ENCODE data around the gene UGT1A5. TPM values are rescaled to one million over a fixed set of nuclear protein-coding genes. Genes with fewer than 3 reads are reported as not detected.
A peak's percentile ranks its signal among the peaks of the same experiment; 100 is the strongest.

UGT1A5 gene
- total RNA-seq, 1 experiment from 2014 or later = not detected

- Histone ChIP-seq H3K9me2 (ENCODE audit: insufficient read depth) (no peaks in the 10 kb centered on the region), H4K20me1 (ENCODE audit: insufficient read depth) (no peaks in the 10 kb centered on the region), H3K4me3 (replicated peaks in 1 of 2; ENCODE audit: low read depth in 1 of 2, low read length in 2 of 2) (no peak overlapping the region), H3K4me1 (ENCODE audit: control insufficient read depth in 1 of 2, insufficient read depth in 2 of 2, low read length in 2 of 2) (peaks cover 5 to 9% of the 10 kb centered on the region in 2 experiments; a peak in 3 of 4 replicates), H3K27me3 (ENCODE audit: insufficient read depth, low read length) (no peaks in the 10 kb centered on the region; the same call in 1 of the 2 replicates), H3K27ac (ENCODE audit: low read depth, low read length) (no peak overlapping the region), H3K79me2 (ENCODE audit: insufficient read depth, low read length) (no peaks in the 10 kb centered on the region), H3K9me3 (ENCODE audit: control insufficient read depth in 1 of 2, insufficient read depth in 1 of 2, low read depth in 1 of 2, low read length in 2 of 2) (no peaks in the 10 kb centered on the region), H3K36me3 (ENCODE audit: control insufficient read depth in 1 of 2, insufficient read depth in 2 of 2, low read length in 2 of 2) (no peaks in the 10 kb centered on the region), H3K4me2 (ENCODE audit: low read length) (no peak overlapping the region), H2AFZ (ENCODE audit: low read depth, low read length, poor library complexity, severe bottlenecking) (no peak overlapping the region), H3K9ac (ENCODE audit: low read length) (no peak overlapping the region)
- TF ChIP-seq, protein P1, sequence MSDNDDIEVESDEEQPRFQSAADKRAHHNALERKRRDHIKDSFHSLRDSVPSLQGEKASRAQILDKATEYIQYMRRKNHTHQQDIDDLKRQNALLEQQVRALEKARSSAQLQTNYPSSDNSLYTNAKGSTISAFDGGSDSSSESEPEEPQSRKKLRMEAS (IDR thresholded peaks at IDR 0.05) = no peak
- TF ChIP-seq FOSL1 (IDR thresholded peaks at IDR 0.05; ENCODE audit: low read depth) = no peak
- ChIA-PET POLR2A (no interaction called here), CTCF (no interaction called here), RAD21 (ENCODE audit: low non-redundant PET in 1 of 2, low total read pairs in 2 of 2, uncharacterized antibody in 2 of 2, unreplicated experiment in 2 of 2) (no interaction called here)
- intact Hi-C loops (cut with micrococcal nuclease) = no loop called here
- DNase-seq (ENCODE audit: low read depth, low spot score) (no peak), ATAC-seq (no peak)
- no TSS peak for BruUV-seq (replicated peaks)
Observed at GRCh38 chr2:233803994-233804393, 91.3 kb downstream of the UGT1A5 start.

DNA sequence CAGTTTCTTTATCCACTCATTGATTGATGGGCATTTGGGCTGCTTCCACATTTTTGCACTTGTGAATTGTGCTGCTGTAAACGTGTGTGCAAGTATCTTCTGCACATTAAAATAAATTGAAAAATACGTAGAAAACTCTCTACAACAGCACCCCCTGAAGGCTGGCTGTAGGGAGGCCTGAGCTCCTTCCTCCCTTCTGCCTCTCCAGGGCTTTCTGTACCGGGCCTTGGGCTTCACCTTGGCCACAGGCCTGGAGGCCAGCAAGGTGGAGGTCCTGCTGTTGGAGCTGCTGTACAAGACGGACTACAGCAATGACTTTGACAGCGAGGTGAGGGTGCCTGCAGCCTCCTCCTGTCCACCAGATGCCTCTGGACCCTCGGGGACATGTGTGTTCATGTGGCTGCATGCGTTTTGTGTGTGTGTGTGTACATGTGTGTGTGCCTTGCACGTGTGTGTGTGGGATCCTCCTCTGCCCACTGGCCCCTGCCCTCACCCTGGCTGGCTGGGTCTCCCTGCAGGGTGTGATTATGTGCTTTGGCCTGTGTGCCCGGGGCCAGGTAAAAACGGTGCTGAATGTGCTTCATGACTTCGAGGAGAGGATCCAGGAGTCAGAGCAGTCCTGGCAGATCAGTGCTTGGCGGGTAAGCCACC lies 94.6 kb downstream of the UGT1A5 start:
- ChIA-PET POLR2A (interaction anchor here (0.6 kb wide), 1 partner anchor 19 kb away, joined by 3 read pairs; no protein-coding TSS in a partner anchor), RAD21 (ENCODE audit: low non-redundant PET in 1 of 2, low total read pairs in 2 of 2, uncharacterized antibody in 2 of 2, unreplicated experiment in 2 of 2) (no interaction called here), CTCF (no interaction called here)
- Histone ChIP-seq H3K79me2 (ENCODE audit: insufficient read depth, low read length) (no peaks in the 10 kb centered on the region), H4K20me1 (ENCODE audit: insufficient read depth) (no peaks in the 10 kb centered on the region), H3K4me3 (replicated peaks in 1 of 2; ENCODE audit: low read depth in 1 of 2, low read length in 2 of 2) (no peak overlapping the region), H3K36me3 (ENCODE audit: control insufficient read depth in 1 of 2, insufficient read depth in 2 of 2, low read length in 2 of 2) (no peaks in the 10 kb centered on the region), H2AFZ (ENCODE audit: low read depth, low read length, poor library complexity, severe bottlenecking) (no peak overlapping the region), H3K4me1 (ENCODE audit: control insufficient read depth in 1 of 2, insufficient read depth in 2 of 2, low read length in 2 of 2) (no peaks in the 10 kb centered on the region), H3K27me3 (ENCODE audit: insufficient read depth, low read length) (no peaks in the 10 kb centered on the region; the same call in 1 of the 2 replicates), H3K9me3 (ENCODE audit: control insufficient read depth in 1 of 2, insufficient read depth in 1 of 2, low read depth in 1 of 2, low read length in 2 of 2) (no peaks in the 10 kb centered on the region), H3K9ac (ENCODE audit: low read length) (no peak overlapping the region), H3K4me2 (ENCODE audit: low read length) (no peak overlapping the region), H3K9me2 (ENCODE audit: insufficient read depth) (no peaks in the 10 kb centered on the region), H3K27ac (ENCODE audit: low read depth, low read length) (no peak overlapping the region)
- BruUV-seq (replicated peaks) = no TSS peak
- intact Hi-C loops (cut with micrococcal nuclease) = no loop called here
- peak; percentile 73 for ATAC-seq
- DNase-seq (ENCODE audit: low read depth, low spot score) = no peak
- TF ChIP-seq FOSL1 (IDR thresholded peaks at IDR 0.05; ENCODE audit: low read depth) = no peak
- TF ChIP-seq RAD21 (IDR thresholded peaks at IDR 0.05; ENCODE audit: low read depth) = peak; percentile 56
- no peak for TF ChIP-seq ZFX (IDR thresholded peaks at IDR 0.05)
- TF ChIP-seq, protein P2, sequence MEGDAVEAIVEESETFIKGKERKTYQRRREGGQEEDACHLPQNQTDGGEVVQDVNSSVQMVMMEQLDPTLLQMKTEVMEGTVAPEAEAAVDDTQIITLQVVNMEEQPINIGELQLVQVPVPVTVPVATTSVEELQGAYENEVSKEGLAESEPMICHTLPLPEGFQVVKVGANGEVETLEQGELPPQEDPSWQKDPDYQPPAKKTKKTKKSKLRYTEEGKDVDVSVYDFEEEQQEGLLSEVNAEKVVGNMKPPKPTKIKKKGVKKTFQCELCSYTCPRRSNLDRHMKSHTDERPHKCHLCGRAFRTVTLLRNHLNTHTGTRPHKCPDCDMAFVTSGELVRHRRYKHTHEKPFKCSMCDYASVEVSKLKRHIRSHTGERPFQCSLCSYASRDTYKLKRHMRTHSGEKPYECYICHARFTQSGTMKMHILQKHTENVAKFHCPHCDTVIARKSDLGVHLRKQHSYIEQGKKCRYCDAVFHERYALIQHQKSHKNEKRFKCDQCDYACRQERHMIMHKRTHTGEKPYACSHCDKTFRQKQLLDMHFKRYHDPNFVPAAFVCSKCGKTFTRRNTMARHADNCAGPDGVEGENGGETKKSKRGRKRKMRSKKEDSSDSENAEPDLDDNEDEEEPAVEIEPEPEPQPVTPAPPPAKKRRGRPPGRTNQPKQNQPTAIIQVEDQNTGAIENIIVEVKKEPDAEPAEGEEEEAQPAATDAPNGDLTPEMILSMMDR (IDR thresholded peaks at IDR 0.05 in 2 of 3, conservative IDR thresholded peaks at IDR 0.05 in 1 of 3; ENCODE audit: borderline replicate concordance in 1 of 3, insufficient read depth in 1 of 3, low read depth in 2 of 3, low read length in 2 of 3) = peak in 2 of 3 experiments; percentile 24 to 30; a peak in 3 of 6 replicates

Measured in HCT116 (cell line).